Ishikawa (cell line): ENCODE measurements around the gene NKAIN2.

Source experiments
- CEBPB ChIP-seq: IDR thresholded peaks from 2 replicates; pipeline ENCODE4 v1.6.1; 2012
- CREB1 ChIP-seq: IDR thresholded peaks from 2 replicates; pipeline ENCODE4 v1.6.1; 2012; ENCODE audit warnings: low read depth
- EP300 ChIP-seq: IDR thresholded peaks from 2 replicates; pipeline ENCODE4 v1.6.1; 2012; ENCODE audit warnings: borderline replicate concordance
- FOXM1 ChIP-seq: IDR thresholded peaks from 2 replicates; pipeline ENCODE4 v1.6.1; 2012; ENCODE audit warnings: low read depth, borderline replicate concordance
- MAX ChIP-seq: IDR thresholded peaks from 2 replicates; pipeline ENCODE4 v1.6.1; 2012
- NFIC ChIP-seq: IDR thresholded peaks from 2 replicates; pipeline ENCODE4 v1.6.1; 2012
- RAD21 ChIP-seq: IDR thresholded peaks from 2 replicates; pipeline ENCODE4 v1.6.1; 2012; ENCODE audit warnings: low read depth
- REST ChIP-seq: IDR thresholded peaks from 2 replicates; pipeline ENCODE4 v1.6.1; 2012; ENCODE audit warnings: low read depth, mild to moderate bottlenecking
- YY1 ChIP-seq: IDR thresholded peaks from 2 replicates; pipeline ENCODE4 v1.6.1; 2012; ENCODE audit warnings: low read depth
- ZBTB7A ChIP-seq: IDR thresholded peaks from 2 replicates; pipeline ENCODE4 v1.6.1; 2012; ENCODE audit warnings: low read depth

- no peak for TF ChIP-seq REST
- TF ChIP-seq EP300, result no peak
- TF ChIP-seq FOXM1, result no peak
- TF ChIP-seq MAX, result no peak
- TF ChIP-seq CEBPB, result no peak
- no peak for TF ChIP-seq NFIC
- TF ChIP-seq YY1, result no peak
- TF ChIP-seq RAD21, result no peak
- TF ChIP-seq CREB1, result no peak
- no peak for TF ChIP-seq ZBTB7A
Measured at GRCh38 chr6:124792386-124792785, 988.7 kb downstream of the NKAIN2 start.
